Mesenchymal stem cell (in vitro differentiated cells and primary cell): ENCODE data around the gene CDC42BPA.
A peak's percentile ranks its signal among the peaks of the same experiment; 100 is the strongest.

ENCODE experiments used
- DNase-seq: peaks from one replicate; pipeline ENCODE4 v3.0.0-alpha.2; 2013
- H2AFZ ChIP-seq: one replicate; pipeline ENCODE4 v1.6.1; 2013; ENCODE audit warnings: low read depth, mild to moderate bottlenecking, control low read depth, inconsistent platforms, low read length, moderate library complexity
- H2AK5ac ChIP-seq: 2 replicates; pipeline ENCODE4 v1.6.1; 2013; ENCODE audit warnings: low read length, moderate library complexity, mild to moderate bottlenecking, inconsistent platforms; ENCODE audit not compliant: severe bottlenecking
- H2BK120ac ChIP-seq: one replicate; pipeline ENCODE4 v1.6.1; 2013; ENCODE audit warnings: low read depth, mild to moderate bottlenecking, inconsistent platforms, low read length, moderate library complexity
- H2BK12ac ChIP-seq, 2 experiments: one replicate each; pipeline ENCODE4 v1.6.1; 2013; ENCODE audit warnings: inconsistent platforms in 2 of 2, low read length in 2 of 2, mild to moderate bottlenecking in 2 of 2, moderate library complexity in 2 of 2, control low read depth in 1 of 2
- H2BK15ac ChIP-seq: one replicate; pipeline ENCODE4 v1.6.1; 2013; ENCODE audit warnings: mild to moderate bottlenecking, low read depth, inconsistent platforms; ENCODE audit not compliant: poor library complexity, severe bottlenecking
- H2BK5ac ChIP-seq: 2 replicates; pipeline ENCODE4 v1.6.1; 2013; ENCODE audit warnings: low read depth, mild to moderate bottlenecking, low read length, control low read depth, inconsistent platforms; ENCODE audit not compliant: poor library complexity, severe bottlenecking
- H3K14ac ChIP-seq, 2 experiments: one replicate each; pipeline ENCODE4 v1.6.1; 2013; ENCODE audit warnings: inconsistent platforms in 2 of 2, low read length in 2 of 2, control low read depth in 1 of 2, mild to moderate bottlenecking in 1 of 2, moderate library complexity in 1 of 2
- H3K18ac ChIP-seq, 2 experiments: one replicate each; pipeline ENCODE4 v1.6.1; 2013; ENCODE audit warnings: inconsistent platforms in 2 of 2, low read length in 2 of 2, control low read depth in 1 of 2, low read depth in 1 of 2, mild to moderate bottlenecking in 1 of 2
- H3K23ac ChIP-seq, 2 experiments: one replicate each; pipeline ENCODE4 v1.6.1; 2013; ENCODE audit warnings: inconsistent platforms in 2 of 2, low read length in 2 of 2, mild to moderate bottlenecking in 2 of 2, moderate library complexity in 2 of 2, control low read depth in 1 of 2
- H3K27ac ChIP-seq: 2 replicates; pipeline ENCODE4 v1.5.1; 2013; ENCODE audit warnings: mild to moderate bottlenecking, moderate library complexity, low read length, control low read depth, inconsistent platforms; ENCODE audit not compliant: poor library complexity, severe bottlenecking
- H3K27me3 ChIP-seq, 2 experiments: 2 replicates each; pipeline versions ENCODE4 v1.6.1 to v1.7.0; 2013; ENCODE audit warnings: low read length in 2 of 2, mild to moderate bottlenecking in 2 of 2, moderate library complexity in 2 of 2, control low read depth in 1 of 2, inconsistent platforms in 1 of 2; ENCODE audit not compliant: control insufficient read depth in 1 of 2, insufficient read depth in 1 of 2
- H3K36me3 ChIP-seq, 2 experiments: 2 replicates each; pipeline versions ENCODE4 v1.6.1 to v1.7.0; 2013; ENCODE audit warnings: low read length in 2 of 2, control low read depth in 1 of 2, inconsistent platforms in 1 of 2, low read depth in 1 of 2, mild to moderate bottlenecking in 1 of 2; ENCODE audit not compliant: insufficient read depth in 2 of 2, control insufficient read depth in 1 of 2
- H3K4ac ChIP-seq, 2 experiments: one replicate each; pipeline ENCODE4 v1.6.1; 2013; ENCODE audit warnings: inconsistent platforms in 2 of 2, low read length in 2 of 2, mild to moderate bottlenecking in 2 of 2, moderate library complexity in 2 of 2, control low read depth in 1 of 2, low read depth in 1 of 2
- H3K4me1 ChIP-seq: 2 replicates; pipeline ENCODE4 v1.6.1; 2013; ENCODE audit warnings: low read depth, low read length, control low read depth; ENCODE audit not compliant: control insufficient read depth, insufficient read depth
- H3K4me2 ChIP-seq: 2 replicates; pipeline ENCODE4 v1.6.1; 2013; ENCODE audit warnings: low read length, mild to moderate bottlenecking, inconsistent platforms; ENCODE audit not compliant: poor library complexity, severe bottlenecking
- H3K4me3 ChIP-seq, 2 experiments: 2 replicates each; pipeline versions ENCODE4 v1.5.1 to v1.7.0; 2013; ENCODE audit warnings: low read length in 2 of 2, mild to moderate bottlenecking in 2 of 2, control low read depth in 1 of 2, low read depth in 1 of 2; ENCODE audit not compliant: insufficient read depth in 1 of 2
- H3K79me1 ChIP-seq: replicated peaks from 2 replicates; pipeline ENCODE4 v1.6.1; 2013; ENCODE audit warnings: mild to moderate bottlenecking, control low read depth, low read length, inconsistent platforms; ENCODE audit not compliant: poor library complexity, severe bottlenecking
- H3K9ac ChIP-seq: 2 replicates; pipeline ENCODE4 v1.7.0; 2013; ENCODE audit warnings: mild to moderate bottlenecking, low read length, moderate library complexity
- H3K9me3 ChIP-seq: 2 replicates; pipeline ENCODE4 v1.7.0; 2013; ENCODE audit warnings: mild to moderate bottlenecking, low read length; ENCODE audit not compliant: control insufficient read depth
- H4K8ac ChIP-seq: one replicate; pipeline ENCODE4 v1.6.1; 2013; ENCODE audit warnings: inconsistent platforms, mild to moderate bottlenecking, low read length, moderate library complexity
- H4K91ac ChIP-seq: one replicate; pipeline ENCODE4 v1.6.1; 2013; ENCODE audit warnings: mild to moderate bottlenecking, low read length, inconsistent platforms
- WGBS: methylation state at CpG from one replicate; pipeline ENCODE4 v1.1.7; 2013; ENCODE audit warnings: mixed read lengths; 5-methylcytosine and 5-hydroxymethylcytosine counted together

CDC42BPA gene

DNA sequence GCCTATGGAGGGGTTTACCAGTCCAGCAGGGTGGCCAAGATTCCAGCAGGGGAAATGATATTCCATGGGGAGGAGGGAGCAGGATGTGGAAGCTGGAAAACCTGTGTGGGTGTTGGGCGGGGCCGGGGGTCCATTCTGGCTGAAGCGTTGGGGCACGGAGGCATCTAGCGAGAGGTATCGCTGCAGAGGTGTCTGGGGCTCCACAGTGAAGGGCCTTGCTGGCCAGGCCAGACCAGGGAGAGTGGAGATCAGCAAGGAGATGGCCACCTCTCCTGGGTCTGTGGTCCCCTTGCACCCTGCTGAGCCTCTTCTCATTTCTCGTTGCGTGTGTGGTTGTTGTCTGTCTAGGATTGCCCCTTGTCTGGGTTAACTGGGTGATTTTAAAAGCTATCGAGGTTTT lies 372.0 kb downstream of the CDC42BPA start:
- Histone ChIP-seq H2AFZ (no peak overlapping the region), H3K27ac (no peak overlapping the region)

GRCh38 chr1:226945858-226946245 lies 372.4 kb downstream of the CDC42BPA start:
- H3K4me2 ChIP-seq: no peak overlapping the region
- no peak overlapping the region for H3K9ac ChIP-seq
- H2BK120ac ChIP-seq: no peak overlapping the region
- no peak overlapping the region for H4K91ac ChIP-seq
- H3K36me3 ChIP-seq: peaks cover 0 to under 1% of the 10 kb centered on the region in 2 experiments
- no peak overlapping the region for H2AK5ac ChIP-seq
- H2BK15ac ChIP-seq: no peak overlapping the region
- H3K27me3 ChIP-seq: no peaks in the 10 kb centered on the region
- DNase-seq: no peak
- H3K27ac ChIP-seq: no peak overlapping the region
- H2AFZ ChIP-seq: no peak overlapping the region
- 87% methylated on average over 8 of the region's 8 CpGs for WGBS
- no peak overlapping the region for H2BK12ac ChIP-seq
- H3K4ac ChIP-seq: no peak overlapping the region
- no peak overlapping the region for H4K8ac ChIP-seq
- no peak overlapping the region for H3K18ac ChIP-seq
- peaks cover 7% of the 10 kb centered on the region for H3K4me1 ChIP-seq
- H3K4me3 ChIP-seq: no peak overlapping the region
- H3K23ac ChIP-seq: no peak overlapping the region
- H3K14ac ChIP-seq: no peak overlapping the region
- peaks cover 27% of the 10 kb centered on the region for H3K79me1 ChIP-seq
- H2BK5ac ChIP-seq: no peak overlapping the region
- no peaks in the 10 kb centered on the region for H3K9me3 ChIP-seq

More for the DNA sequence above, 372.0 kb downstream of the CDC42BPA start:
- H3K4me2 ChIP-seq: no peak overlapping the region
- H3K36me3 ChIP-seq: peaks cover 0 to 4% of the 10 kb centered on the region in 2 experiments
- no peak overlapping the region for H4K8ac ChIP-seq
- H2AK5ac ChIP-seq: no peak overlapping the region
- no peak overlapping the region for H3K4me3 ChIP-seq
- no peak overlapping the region for H2BK120ac ChIP-seq
- DNase-seq: no peak
- no peak overlapping the region for H2BK5ac ChIP-seq
- no peak overlapping the region for H3K14ac ChIP-seq
- peaks cover 25% of the 10 kb centered on the region for H3K79me1 ChIP-seq
- no peak overlapping the region for H3K4ac ChIP-seq
- no peak overlapping the region for H2BK12ac ChIP-seq
- H3K23ac ChIP-seq: no peak overlapping the region
- H3K18ac ChIP-seq: no peak overlapping the region
- 96% methylated on average over 9 of the region's 9 CpGs for WGBS
- H4K91ac ChIP-seq: no peak overlapping the region
- no peak overlapping the region for H2BK15ac ChIP-seq
- H3K4me1 ChIP-seq: peaks cover 4% of the 10 kb centered on the region
- no peaks in the 10 kb centered on the region for H3K27me3 ChIP-seq
- H3K9ac ChIP-seq: no peak overlapping the region
- H3K9me3 ChIP-seq: no peaks in the 10 kb centered on the region

GRCh38 chr1:226945106-226945857 lies 373.0 kb downstream of the CDC42BPA start:
- no peak overlapping the region for H2BK120ac ChIP-seq
- H2BK5ac ChIP-seq: no peak overlapping the region
- H2AFZ ChIP-seq: no peak overlapping the region
- H3K18ac ChIP-seq: no peak overlapping the region
- H3K79me1 ChIP-seq: peaks cover 31% of the 10 kb centered on the region
- no peaks in the 10 kb centered on the region for H3K9me3 ChIP-seq
- no peak overlapping the region for H3K14ac ChIP-seq
- no peak overlapping the region for H3K4me3 ChIP-seq
- peaks cover 10% of the 10 kb centered on the region for H3K4me1 ChIP-seq
- H2AK5ac ChIP-seq: no peak overlapping the region
- no peak overlapping the region for H3K4me2 ChIP-seq
- H2BK15ac ChIP-seq: no peak overlapping the region
- 79% methylated on average over 19 of the region's 19 CpGs for WGBS
- no peak overlapping the region for H2BK12ac ChIP-seq
- H3K9ac ChIP-seq: no peak overlapping the region
- no peak for DNase-seq
- no peak overlapping the region for H3K23ac ChIP-seq
- H4K8ac ChIP-seq: no peak overlapping the region
- H4K91ac ChIP-seq: no peak overlapping the region
- H3K27me3 ChIP-seq: no peaks in the 10 kb centered on the region
- no peak overlapping the region for H3K27ac ChIP-seq
- H3K4ac ChIP-seq: no peak overlapping the region
- no peaks in the 10 kb centered on the region for H3K36me3 ChIP-seq

GRCh38 chr1:226943927-226944326 lies 374.4 kb downstream of the CDC42BPA start:
- no peak for DNase-seq
- H2BK120ac ChIP-seq: no peak overlapping the region
- H3K36me3 ChIP-seq: no peaks in the 10 kb centered on the region
- H2AK5ac ChIP-seq: no peak overlapping the region
- H3K9me3 ChIP-seq: no peaks in the 10 kb centered on the region
- H3K4ac ChIP-seq: no peak overlapping the region
- H2BK15ac ChIP-seq: no peak overlapping the region
- H3K27me3 ChIP-seq: no peaks in the 10 kb centered on the region
- no peak overlapping the region for H3K4me3 ChIP-seq
- H3K14ac ChIP-seq: no peak overlapping the region
- H2BK12ac ChIP-seq: no peak overlapping the region
- no peak overlapping the region for H2AFZ ChIP-seq
- no peak overlapping the region for H3K18ac ChIP-seq
- H3K4me2 ChIP-seq: no peak overlapping the region
- H2BK5ac ChIP-seq: no peak overlapping the region
- H4K8ac ChIP-seq: no peak overlapping the region
- 74% methylated on average over 2 of the region's 2 CpGs for WGBS
- H4K91ac ChIP-seq: no peak overlapping the region
- no peak overlapping the region for H3K9ac ChIP-seq
- H3K27ac ChIP-seq: no peak overlapping the region
- H3K4me1 ChIP-seq: peaks cover 10% of the 10 kb centered on the region
- H3K79me1 ChIP-seq: peaks cover 28% of the 10 kb centered on the region
- peak overlapping the region in 1 of 2 experiments; percentile 11 for H3K23ac ChIP-seq
